CD4-positive, alpha-beta T cell treated with Interleukin-21 for 1 hour (primary cell): ENCODE results near the gene AIM2.

Source experiments
- DNase-seq: peaks from one replicate; pipeline ENCODE4 v3.0.0-alpha.2; 2020

The AIM2 gene

DNA sequence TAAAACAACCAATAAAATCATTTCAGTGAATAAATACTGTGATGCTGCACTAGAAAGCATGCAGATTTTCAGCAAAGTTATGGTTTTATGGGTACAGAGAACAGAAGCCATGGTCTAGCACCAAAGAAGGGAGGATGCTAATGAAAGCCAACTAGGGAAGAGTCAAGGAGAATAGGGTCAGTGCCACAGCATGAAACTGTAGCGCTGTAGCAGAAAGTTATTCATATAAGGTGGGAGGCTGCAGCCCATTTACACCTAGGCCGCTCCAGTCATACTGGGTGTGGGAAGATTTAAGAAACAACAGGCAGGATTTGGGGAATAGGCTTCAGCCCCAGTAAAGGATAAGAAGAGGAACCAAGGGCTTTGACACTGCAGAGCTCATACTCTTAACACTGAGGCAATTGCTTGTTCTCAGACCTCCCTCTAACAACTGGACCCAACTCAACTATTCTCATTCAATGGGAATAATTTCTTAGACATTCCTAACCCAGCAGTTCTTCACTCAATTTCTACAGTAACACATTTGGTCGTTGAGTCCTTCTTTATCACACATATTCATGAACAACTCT lies 62.5 kb downstream of the AIM2 start:
- DNase-seq, result no peak

GRCh38 chr1:159012495-159012894 lies 64.1 kb downstream of the AIM2 start:
- peak; percentile 77 for DNase-seq
